ENCODE data around the gene WIF1.

The WIF1 gene

GRCh38 chr12:65170209-65170881, 49.2 kb upstream of the WIF1 start (continued):
- TF ChIP-seq PATZ1 (CRISPR knock-in tag; IDR thresholded peaks at IDR 0.05; ENCODE audit: borderline replicate concordance), result no peak
- TF ChIP-seq TCF4 (CRISPR knock-in tag; IDR thresholded peaks at IDR 0.05; ENCODE audit: borderline replicate concordance), result no peak
- no peak for TF ChIP-seq ISL1 (CRISPR knock-in tag; IDR thresholded peaks at IDR 0.05)
- TF ChIP-seq CREB5 (CRISPR knock-in tag; IDR thresholded peaks at IDR 0.05; ENCODE audit: low read depth), result no peak
- TF ChIP-seq CSRNP3 (CRISPR knock-in tag; IDR thresholded peaks at IDR 0.05), result no peak
- TF ChIP-seq ESRRG (CRISPR knock-in tag; IDR thresholded peaks at IDR 0.05), result no peak

- peak; percentile 80; the same call in 1 of the 2 replicates for TF ChIP-seq CSDC2 (CRISPR knock-in tag; IDR thresholded peaks at IDR 0.05)
- TF ChIP-seq TOX (CRISPR knock-in tag; IDR thresholded peaks at IDR 0.05; ENCODE audit: borderline replicate concordance), result no peak
- peak; percentile 94 for ATAC-seq
These were observed 48.5 kb upstream of the WIF1 start, which contains the start of gene LEMD3 for GRCh38 chr12:65169320-65170208. Gene LEMD3, plus strand, starts transcription at chr12:65169583. Its CDS starts 14 bp downstream, at chr12:65169597.

- no peak for ATAC-seq
- no peak for TF ChIP-seq BACH2 (CRISPR knock-in tag; IDR thresholded peaks at IDR 0.05; ENCODE audit: borderline replicate concordance)
- no peak for TF ChIP-seq GLIS3 (CRISPR knock-in tag; IDR thresholded peaks at IDR 0.05)
- TF ChIP-seq RARB (CRISPR knock-in tag; IDR thresholded peaks at IDR 0.05), result no peak
- TF ChIP-seq ESRRG (CRISPR knock-in tag; IDR thresholded peaks at IDR 0.05), result no peak
- TF ChIP-seq CREB5 (CRISPR knock-in tag; IDR thresholded peaks at IDR 0.05; ENCODE audit: low read depth), result no peak
- TF ChIP-seq ZFP3 (CRISPR knock-in tag; IDR thresholded peaks at IDR 0.05), result no peak
These were observed 47.7 kb upstream of the WIF1 start for GRCh38 chr12:65168681-65169319.

- no peak for ATAC-seq
- TF ChIP-seq TSHZ2 (CRISPR knock-in tag; IDR thresholded peaks at IDR 0.05) (no peak), ESRRG (CRISPR knock-in tag; IDR thresholded peaks at IDR 0.05) (no peak), TCF4 (CRISPR knock-in tag; IDR thresholded peaks at IDR 0.05; ENCODE audit: borderline replicate concordance) (no peak), CSRNP3 (CRISPR knock-in tag; IDR thresholded peaks at IDR 0.05) (no peak), ZC3H10 (CRISPR knock-in tag; IDR thresholded peaks at IDR 0.05) (no peak), OSR1 (CRISPR knock-in tag; IDR thresholded peaks at IDR 0.05) (no peak), RARB (CRISPR knock-in tag; IDR thresholded peaks at IDR 0.05) (no peak)
These were observed 43.7 kb upstream of the WIF1 start for GRCh38 chr12:65164774-65165173.

All from SK-N-SH treated with all-trans-retinoic acid at 6 μM for 48 hours (cell line).